NB4 (cell line): ENCODE data around the gene USP36.
"Not testable (repeated sequence)": the region's sequence is repeated elsewhere in the genome, so short reads cannot be mapped to it uniquely, and the experiment has no call there.

Experiments used
- DNase-seq: peaks from one replicate; pipeline ENCODE4 v3.0.0; 2010; ENCODE audit warnings: low read depth
- H3K4me3 ChIP-seq: one replicate; pipeline ENCODE4 v1.5.1; 2011; ENCODE audit warnings: mild to moderate bottlenecking, low read depth, low read length, moderate library complexity
- MYC ChIP-seq: IDR thresholded peaks from 2 replicates; pipeline ENCODE4 v1.6.1; 2011; ENCODE audit warnings: low read depth, low read length
- POLR2A ChIP-seq: IDR thresholded peaks from 2 replicates; pipeline ENCODE4 v1.6.1; 2011; ENCODE audit warnings: mild to moderate bottlenecking; ENCODE audit not compliant: insufficient read length; ENCODE audit errors: extremely low read depth
- TF ChIP-seq, protein P1 (sequence below): IDR thresholded peaks from one replicate; pipeline ENCODE4 v1.5.1; 2012; ENCODE audit warnings: low read depth, low read length
- TF ChIP-seq, protein P2 (sequence below): IDR thresholded peaks from 2 replicates; pipeline ENCODE4 v1.6.1; 2011; ENCODE audit warnings: low read depth, low read length

Gene USP36

DNA sequence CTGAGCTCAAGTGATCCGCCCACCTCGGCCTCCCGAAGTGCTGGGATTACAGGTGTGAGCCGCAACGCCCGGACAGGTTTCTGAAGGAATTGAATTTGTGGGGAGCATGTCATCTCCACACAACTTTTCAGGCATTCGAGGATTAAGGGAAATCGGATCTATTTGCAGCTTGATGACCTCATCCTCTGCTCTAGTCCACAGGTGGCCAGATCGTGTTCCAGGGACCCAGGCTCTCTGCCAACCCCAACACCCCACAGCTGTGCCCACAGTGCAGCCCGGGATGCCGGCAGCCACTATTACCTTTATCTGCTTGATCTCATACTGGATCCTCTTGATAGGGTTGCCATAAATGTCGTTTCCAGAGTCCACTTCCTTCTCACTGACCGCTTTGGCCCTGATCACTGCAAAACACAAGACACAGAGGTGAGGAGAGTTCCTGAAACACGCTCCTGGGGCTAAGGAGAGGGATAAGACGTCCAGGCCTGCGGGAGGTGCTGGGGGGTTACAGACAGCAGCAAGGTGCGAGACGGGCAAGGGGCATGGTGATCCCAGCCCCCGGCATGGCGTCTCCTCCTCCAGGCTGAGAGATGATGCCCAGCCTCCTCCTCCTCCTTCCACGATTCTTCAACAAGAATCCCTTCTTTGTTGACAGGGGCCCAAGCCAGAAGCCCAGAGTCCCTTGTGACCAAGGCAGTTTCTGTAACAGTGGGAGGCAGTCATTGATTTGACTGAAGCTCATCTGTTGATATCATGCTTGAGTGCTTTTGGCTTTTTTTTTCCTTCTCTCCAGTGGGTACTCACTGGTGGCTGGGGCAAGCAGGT is 33.1 kb upstream of the USP36 start:
- no peak overlapping the region for H3K4me3 ChIP-seq
- TF ChIP-seq POLR2A (no peak), MYC (no peak)
- TF ChIP-seq, protein P1, sequence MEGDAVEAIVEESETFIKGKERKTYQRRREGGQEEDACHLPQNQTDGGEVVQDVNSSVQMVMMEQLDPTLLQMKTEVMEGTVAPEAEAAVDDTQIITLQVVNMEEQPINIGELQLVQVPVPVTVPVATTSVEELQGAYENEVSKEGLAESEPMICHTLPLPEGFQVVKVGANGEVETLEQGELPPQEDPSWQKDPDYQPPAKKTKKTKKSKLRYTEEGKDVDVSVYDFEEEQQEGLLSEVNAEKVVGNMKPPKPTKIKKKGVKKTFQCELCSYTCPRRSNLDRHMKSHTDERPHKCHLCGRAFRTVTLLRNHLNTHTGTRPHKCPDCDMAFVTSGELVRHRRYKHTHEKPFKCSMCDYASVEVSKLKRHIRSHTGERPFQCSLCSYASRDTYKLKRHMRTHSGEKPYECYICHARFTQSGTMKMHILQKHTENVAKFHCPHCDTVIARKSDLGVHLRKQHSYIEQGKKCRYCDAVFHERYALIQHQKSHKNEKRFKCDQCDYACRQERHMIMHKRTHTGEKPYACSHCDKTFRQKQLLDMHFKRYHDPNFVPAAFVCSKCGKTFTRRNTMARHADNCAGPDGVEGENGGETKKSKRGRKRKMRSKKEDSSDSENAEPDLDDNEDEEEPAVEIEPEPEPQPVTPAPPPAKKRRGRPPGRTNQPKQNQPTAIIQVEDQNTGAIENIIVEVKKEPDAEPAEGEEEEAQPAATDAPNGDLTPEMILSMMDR: no peak
- TF ChIP-seq, protein P2, sequence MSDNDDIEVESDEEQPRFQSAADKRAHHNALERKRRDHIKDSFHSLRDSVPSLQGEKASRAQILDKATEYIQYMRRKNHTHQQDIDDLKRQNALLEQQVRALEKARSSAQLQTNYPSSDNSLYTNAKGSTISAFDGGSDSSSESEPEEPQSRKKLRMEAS: no peak
- DNase-seq: no peak

DNA sequence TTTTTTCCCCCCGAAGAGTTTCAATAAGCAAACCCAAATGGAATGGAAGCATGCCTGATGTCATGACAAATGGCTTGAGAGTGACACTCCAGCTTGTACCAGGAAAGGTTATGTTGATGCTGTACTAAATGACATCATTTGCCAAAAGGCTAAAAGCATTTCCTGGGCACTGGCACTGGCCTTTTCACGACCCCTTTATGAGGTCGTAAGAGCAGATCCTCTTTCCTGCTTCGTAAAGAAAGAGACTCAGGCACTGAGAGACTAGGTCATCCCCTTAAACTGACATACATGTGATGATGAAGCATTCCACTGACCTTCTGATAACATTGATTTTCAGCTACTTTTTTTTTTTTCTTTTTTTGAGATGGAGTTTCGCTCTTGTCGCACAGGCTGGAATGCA is 31.9 kb upstream of the USP36 start:
- no peak overlapping the region for H3K4me3 ChIP-seq
- no peak for DNase-seq
- TF ChIP-seq POLR2A: no peak
- TF ChIP-seq, protein P2: no peak
- TF ChIP-seq, protein P1: no peak
- TF ChIP-seq MYC: no peak

DNA sequence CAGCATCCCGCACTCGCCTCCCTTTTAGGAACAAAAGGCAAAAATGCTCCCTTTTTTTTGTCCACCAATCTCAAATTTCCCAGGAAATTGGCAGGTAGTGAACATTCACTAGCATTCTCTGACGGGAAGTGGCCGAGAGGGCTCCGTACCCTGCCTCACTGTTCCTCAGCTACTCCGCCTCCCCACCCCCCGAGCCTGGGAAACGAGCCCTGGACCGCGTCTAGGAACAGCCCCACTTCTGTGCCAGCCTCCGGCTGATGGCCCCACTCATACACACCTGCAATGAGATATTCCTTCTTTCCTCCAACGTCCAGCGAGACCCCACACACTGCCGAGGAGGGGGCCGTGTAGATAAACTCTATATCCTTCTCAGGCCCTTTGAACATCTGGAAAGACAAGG is 30.0 kb upstream of the USP36 start:
- H3K4me3 ChIP-seq: no peak overlapping the region
- TF ChIP-seq POLR2A (no peak), MYC (no peak)
- TF ChIP-seq, protein P2: no peak
- TF ChIP-seq, protein P1: no peak
- DNase-seq: no peak

DNA sequence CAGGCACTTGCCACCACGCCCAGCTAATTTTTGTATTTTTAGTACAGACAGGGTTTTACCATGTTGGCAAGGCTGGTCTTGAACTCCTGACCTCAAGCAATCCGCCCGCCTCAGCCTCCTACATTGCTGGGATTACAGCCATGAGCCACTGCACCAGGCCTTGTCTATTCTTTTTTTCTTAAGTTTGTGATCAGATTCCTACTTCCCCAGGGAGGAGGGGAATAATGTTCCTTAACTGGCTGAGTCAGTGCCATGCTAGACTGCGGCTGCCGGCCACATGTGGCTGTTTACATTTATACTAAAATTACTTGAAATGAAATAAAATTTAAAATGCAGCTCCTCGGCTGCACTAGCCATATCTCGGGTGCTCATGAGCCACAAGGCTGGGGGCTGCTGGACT is 27.8 kb upstream of the USP36 start:
- H3K4me3 ChIP-seq: no peak overlapping the region
- TF ChIP-seq POLR2A: no peak
- no peak for TF ChIP-seq MYC
- TF ChIP-seq, protein P1: no peak
- DNase-seq: no peak

DNA sequence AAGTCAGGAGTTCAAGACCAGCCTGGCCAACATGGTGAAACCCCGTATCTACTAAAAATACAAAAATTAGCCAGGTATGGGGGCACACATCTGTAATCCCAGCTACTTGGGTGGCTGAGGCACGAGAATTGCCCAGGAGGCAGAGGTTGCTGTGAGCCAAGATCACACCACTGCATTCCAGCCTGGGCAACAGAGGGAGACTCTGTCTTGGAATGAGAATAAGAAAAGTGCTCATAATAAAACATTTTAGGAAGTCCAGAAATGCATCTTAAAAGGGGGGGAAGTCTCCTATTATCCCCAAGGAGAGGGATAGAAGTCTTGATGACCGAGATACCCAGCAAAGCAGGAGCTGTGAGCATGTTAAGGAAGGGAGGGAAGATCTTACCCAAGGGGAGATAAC is 26.4 kb upstream of the USP36 start:
- DNase-seq, H3K4me3 ChIP-seq: not testable (repeated sequence)

DNA sequence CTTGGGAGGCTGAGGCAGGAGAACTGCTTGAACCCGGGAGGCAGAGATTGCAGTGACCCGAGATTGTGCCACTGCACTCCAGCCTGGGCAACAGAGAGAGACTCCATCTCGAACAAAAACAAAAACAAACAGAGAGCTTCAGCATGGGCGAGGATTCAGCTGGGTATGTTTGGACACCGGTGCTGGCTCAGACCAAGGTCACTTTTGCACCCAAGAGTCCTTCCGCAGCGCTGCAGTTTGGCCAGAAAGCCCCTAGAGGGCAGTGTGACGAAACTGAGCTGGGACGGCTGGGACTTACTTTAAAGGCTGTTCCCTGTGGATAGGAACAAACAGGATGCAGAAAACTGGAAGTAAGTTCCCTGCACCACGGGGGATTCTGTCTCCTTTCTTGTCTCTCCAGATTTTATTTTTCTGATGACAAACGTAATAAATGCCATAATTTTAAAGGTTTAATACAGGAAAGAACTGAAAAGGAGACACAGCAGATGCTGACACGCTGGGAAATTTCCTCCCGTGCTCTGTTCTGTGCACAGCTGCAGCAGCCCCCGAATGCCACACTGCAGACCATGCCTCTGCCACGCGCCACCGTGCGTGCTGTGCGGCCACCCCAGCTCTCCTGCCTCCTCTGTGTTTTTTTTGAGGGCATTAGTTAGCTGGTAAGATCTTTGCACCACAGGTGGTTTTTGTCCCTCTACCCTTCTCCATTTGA is 25.2 kb upstream of the USP36 start:
- TF ChIP-seq POLR2A: no peak
- TF ChIP-seq, protein P1: peak; percentile 92
- H3K4me3 ChIP-seq: no peak overlapping the region
- peak; percentile 70 for DNase-seq
